Stromal cell of bone marrow (primary cell): Measurements from ENCODE around the gene CNRIP1.

Experiments
- DNase-seq: peaks from one replicate; pipeline ENCODE4 v3.0.0-alpha.2; 2012; ENCODE audit warnings: low read depth

Gene CNRIP1

GRCh38 chr2:68292108-68292710 lies 27.5 kb downstream of the CNRIP1 start:
- DNase-seq: no peak

GRCh38 chr2:68291314-68291713 lies 28.4 kb downstream of the CNRIP1 start:
- no peak for DNase-seq

DNA sequence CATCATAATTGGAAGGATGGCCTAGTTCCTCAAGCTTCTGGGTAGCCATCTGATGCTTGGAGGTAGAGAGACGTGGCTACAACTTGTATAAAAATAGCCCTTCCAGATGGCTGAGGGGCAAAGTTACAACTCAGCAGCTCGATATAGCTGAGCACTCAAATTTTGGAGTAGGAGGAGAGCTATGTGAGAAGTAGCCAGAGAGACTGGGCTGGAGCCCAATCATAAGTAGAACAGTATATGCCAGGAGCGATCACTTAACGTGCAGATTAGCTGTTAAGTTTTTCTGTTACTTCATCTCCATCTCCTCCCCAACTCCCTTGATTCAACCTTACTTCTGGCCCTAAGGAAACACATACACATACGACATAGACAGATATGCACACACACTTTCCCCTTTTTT lies 28.8 kb downstream of the CNRIP1 start:
- no peak for DNase-seq

- peak; percentile 83 for DNase-seq
These were observed 31.9 kb downstream of the CNRIP1 start for GRCh38 chr2:68287580-68288441.

GRCh38 chr2:68284896-68285295 lies 34.9 kb downstream of the CNRIP1 start:
- peak; percentile 67 for DNase-seq

DNA sequence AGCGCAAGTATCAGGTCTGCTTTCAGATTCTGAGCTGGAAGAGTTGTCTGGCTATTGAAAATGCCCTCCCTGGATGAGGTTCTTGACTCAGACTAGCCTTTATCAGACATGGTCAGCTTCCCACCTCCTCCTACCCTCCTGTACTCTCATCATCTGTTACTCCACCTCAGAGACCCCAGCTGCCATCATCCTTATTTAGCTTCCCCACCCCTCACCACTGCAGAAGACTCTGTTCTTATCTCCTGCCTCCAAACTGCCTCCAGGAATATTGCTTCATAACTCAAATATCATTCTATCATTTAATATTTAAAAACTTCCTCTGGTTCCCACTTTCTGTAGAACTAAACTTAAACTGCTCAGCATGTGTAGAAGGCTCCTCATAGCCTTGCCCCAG lies 36.3 kb downstream of the CNRIP1 start:
- DNase-seq: no peak

- no peak for DNase-seq
These were observed 36.8 kb downstream of the CNRIP1 start for GRCh38 chr2:68282811-68283418.

- DNase-seq: no peak
These were observed 39.0 kb downstream of the CNRIP1 start for GRCh38 chr2:68280796-68281195.

- no peak for DNase-seq
These were observed 39.4 kb downstream of the CNRIP1 start for GRCh38 chr2:68280348-68280747.

DNA sequence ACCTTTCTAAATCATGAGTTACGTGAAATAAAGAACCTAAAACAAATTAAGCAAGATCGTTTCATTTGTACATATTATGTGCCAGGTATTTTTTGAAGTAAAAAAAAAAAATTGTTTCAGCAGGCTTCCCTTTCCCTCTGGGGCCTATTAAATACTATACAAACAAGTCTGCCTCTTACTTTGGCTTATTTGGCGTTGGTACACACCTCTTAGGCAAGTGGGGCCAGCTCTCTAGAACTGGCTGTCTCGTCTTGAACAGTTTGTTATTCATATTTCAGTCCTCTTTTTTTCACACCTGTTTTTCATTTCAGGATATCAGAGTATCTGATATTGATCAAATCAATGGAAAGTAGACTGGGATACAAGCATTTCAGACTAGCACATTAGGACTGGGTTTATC lies 40.1 kb downstream of the CNRIP1 start:
- no peak for DNase-seq

DNA sequence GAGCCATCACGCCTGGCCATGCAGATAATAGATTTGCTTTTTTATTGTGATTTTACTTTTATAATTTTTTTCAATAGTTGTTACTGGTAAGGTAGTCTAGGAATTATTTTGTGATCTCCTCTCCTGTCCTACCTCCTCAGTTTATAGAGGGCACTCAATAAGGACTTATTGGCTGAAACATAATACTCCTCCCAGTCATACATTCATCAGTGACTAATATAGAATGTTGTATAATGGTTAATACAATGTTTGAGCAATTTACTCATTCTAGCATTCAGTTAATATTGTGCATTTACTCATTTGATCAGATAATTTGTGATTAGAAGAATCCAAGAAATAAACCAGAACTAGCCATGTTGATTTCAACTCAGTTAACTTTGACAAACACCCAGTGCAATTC lies 41.6 kb downstream of the CNRIP1 start:
- no peak for DNase-seq

DNA sequence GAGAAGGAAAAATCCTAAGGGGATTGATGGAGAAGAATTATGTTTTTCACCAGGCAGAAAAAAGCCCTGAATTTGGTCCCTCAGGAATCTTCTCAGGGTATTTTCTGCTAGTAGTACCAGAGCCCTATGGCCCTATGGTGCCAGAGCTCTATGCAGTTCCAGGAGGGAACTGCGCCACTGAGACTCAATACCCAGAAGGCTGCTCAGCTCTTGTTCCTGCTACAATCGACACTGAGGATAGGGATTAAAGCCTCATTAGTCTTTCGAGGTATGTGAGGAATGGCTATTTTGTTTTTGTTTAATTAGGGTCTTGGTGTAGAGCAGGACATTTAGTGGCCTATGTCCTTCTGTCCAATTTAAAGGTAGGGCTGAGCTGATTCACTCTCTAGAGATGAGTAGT lies 45.7 kb downstream of the CNRIP1 start:
- no peak for DNase-seq

DNA sequence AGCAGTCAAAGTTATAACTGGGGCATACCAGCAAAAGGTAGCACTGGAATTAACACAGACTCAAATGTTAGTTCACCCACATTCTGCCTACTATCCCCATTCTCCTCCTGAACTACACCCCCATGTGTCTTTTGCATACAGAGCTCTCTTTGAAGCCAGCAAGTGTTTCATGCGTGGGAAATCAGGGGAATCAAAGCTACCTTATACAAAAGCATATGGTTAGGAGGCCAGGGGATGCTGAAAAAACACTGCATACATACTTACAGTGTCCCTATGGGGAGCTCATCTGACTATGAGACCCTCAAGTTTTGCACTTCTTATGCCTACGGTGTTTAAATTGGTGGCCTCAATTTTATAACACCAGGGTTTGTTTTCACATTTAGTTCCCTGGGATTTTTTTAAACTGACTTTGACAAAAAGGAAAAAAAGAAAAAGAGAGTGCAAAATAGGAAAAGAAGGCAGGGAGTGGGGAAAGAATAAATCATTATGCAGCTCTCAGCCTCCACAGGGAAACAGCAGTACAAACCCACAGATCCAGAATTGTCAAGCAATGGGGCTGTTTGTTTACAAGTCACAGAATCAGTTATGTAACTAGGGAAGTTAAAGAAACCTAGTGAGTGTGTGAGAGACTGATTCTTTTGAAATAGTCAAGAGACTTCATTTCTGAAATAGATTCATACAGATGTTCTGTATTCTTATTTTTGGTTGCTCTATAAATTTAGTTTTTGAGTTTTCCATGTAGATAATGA lies 47.3 kb downstream of the CNRIP1 start:
- no peak for DNase-seq

DNA sequence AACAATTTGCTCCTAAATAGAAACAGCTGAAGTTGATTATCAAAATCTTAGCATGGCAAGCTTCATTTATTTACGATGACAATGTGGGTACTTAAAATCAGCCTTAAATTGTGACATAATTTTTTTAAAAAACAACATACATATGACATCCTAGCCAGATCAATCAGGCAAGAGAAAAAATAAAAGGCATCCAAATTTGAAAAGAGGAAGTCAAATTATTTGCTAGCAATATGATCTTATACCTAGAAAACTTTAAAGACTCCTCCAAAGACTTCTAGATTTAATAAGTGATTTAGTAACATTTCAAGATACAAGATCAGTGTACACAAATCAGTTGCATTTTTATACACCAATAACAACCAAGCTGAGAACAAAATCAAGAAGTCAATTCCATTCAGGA lies 53.1 kb downstream of the CNRIP1 start:
- DNase-seq: no peak

GRCh38 chr2:68263632-68264031 lies 56.1 kb downstream of the CNRIP1 start:
- DNase-seq: no peak

DNA sequence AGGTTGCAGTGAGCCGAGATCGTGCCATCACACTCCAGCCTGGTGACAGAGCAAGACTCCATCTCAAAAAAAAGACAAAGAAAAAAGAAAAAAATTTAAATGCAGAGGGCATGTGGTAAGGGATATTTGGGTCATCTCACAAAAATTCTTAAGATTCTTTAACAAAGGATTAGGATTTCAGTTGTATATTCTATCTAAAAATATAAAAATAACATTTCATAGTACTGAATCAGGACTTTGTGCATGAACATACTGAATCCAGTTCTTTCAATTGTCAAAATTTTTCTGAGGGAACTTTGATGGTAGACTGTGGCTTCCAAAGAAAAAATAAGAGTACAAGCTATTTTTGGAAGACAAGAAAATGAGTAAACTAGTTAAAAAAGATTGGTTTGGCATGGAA lies 60.9 kb downstream of the CNRIP1 start:
- no peak for DNase-seq

DNA sequence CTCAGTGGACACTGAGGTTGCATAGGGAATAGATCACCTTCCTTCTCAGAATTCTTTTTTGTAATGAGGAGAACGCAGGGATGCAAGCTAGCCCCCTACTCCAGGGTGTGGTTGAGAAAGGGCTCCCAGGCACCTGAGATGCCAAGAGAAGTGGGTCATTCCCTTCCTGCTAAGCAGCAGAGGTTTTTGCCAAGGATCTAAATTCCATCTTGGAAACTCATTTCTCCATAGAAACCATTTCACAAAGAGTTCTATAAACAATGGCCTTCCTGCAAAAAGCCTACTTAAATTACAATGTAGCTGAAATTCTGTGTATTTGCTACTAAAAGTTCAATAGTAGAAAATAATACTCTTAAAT lies 63.7 kb downstream of the CNRIP1 start:
- peak; percentile 57 for DNase-seq

DNA sequence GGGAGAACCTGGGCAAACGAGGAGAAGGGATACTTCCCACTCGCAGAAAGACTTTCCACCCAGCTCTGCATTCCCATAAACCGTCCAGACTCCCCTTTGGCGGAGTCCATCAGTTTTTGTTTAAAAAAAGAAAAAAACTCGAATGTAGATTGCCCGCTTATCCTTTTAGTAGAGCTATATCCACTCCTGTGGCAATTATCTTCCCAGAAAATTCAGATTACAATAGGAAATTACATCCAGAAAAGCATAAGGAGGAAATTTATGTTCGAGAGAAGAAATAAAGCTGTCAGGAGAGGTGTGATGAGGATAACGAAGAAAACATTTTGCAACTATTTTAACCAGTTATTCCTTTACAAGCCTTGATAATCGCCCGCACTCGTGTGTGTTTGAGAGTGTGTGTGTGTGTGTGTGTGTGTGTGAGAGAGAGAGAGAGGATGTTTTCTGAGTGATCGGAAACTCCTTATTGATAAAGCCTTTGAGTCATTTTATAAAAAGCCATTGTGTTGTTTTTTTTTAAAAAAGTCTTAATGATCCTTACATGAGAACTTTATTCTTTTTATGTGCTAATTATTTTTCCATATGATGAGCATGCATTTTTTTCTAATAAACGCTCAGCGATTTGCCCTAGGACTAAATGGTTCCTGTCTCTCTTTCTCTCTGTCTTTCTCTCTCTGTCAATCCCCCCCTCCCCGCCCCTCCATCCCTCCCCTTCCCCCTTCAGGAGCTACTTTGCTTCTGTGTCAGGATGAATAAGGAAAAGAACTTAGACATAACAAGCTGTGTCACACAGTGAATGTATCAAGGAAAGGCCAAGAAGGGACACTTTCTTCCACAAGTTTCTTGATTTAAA lies 66.3 kb downstream of the CNRIP1 start:
- no peak for DNase-seq

- DNase-seq: peak; percentile 93
These were observed 67.1 kb downstream of the CNRIP1 start, which contains the start of gene PPP3R1 for GRCh38 chr2:68252400-68253218. Gene PPP3R1 (minus strand): TSS chr2:68252532. CDS start chr2:68252127, 405 bp downstream.

GRCh38 chr2:68251855-68252399 lies 67.8 kb downstream of the CNRIP1 start:
- DNase-seq: no peak
